Naive thymus-derived CD8-positive, alpha-beta T cell (primary cell): ENCODE measurements around the gene RTKN2. TPM values are rescaled to one million over a fixed set of nuclear protein-coding genes. Genes with fewer than 3 reads are reported as not detected.
"Not testable (repeated sequence)": the region's sequence is repeated elsewhere in the genome, so short reads cannot be mapped to it uniquely, and the experiment has no call there.

ENCODE experiments used
- ATAC-seq, 2 donors: fragments of 150-1000 bp; cut with Tn5 transposase in 1 of 2; sonication (Bioruptor Pico), chemical (Tn5 transposase) in 1 of 2; 1 replicate in 1 of 2; 2 replicates in 1 of 2; pipeline ENCODE4 v1.10.0; 2021; ENCODE audit warnings: mild to moderate bottlenecking in 2 of 2, moderate library complexity in 2 of 2
- POLR2A ChIA-PET: fragments of 350-600 bp; sonication (Branson Sonifier 250); formaldehyde crosslinking; loops from one replicate; lab custom pipeline; 2021; ENCODE audit warnings: antibody characterized with exemption; lab: Charles Lee
- DNase-seq, 10 donors: peaks; one replicate each; pipeline versions ENCODE4 v3.0.0 to v3.0.0-alpha.2; 2020 to 2022
- H3K27ac Mint-ChIP-seq, 10 donors: one replicate each; pipeline ENCODE4 v1.8.0; 2020 to 2022; ENCODE audit warnings: mild to moderate bottlenecking in 10 of 10, mixed read lengths in 10 of 10, moderate library complexity in 4 of 10, inconsistent platforms in 1 of 10
- H3K27me3 Mint-ChIP-seq, 5 donors: one replicate each; pipeline ENCODE4 v1.8.0; 2021 to 2022; ENCODE audit warnings: mixed read lengths in 5 of 5
- H3K36me3 Mint-ChIP-seq, 3 donors: one replicate each; pipeline ENCODE4 v1.8.0; 2020 to 2022; ENCODE audit warnings: mixed read lengths in 3 of 3, mild to moderate bottlenecking in 2 of 3, inconsistent platforms in 1 of 3
- H3K4me1 Mint-ChIP-seq, 4 donors: one replicate each; pipeline ENCODE4 v1.8.0; 2021 to 2022; ENCODE audit warnings: mixed read lengths in 4 of 4
- H3K4me3 Mint-ChIP-seq, 10 donors: one replicate each; pipeline ENCODE4 v1.8.0; 2020 to 2022; ENCODE audit warnings: mild to moderate bottlenecking in 10 of 10, mixed read lengths in 10 of 10, moderate library complexity in 6 of 10, inconsistent platforms in 1 of 10
- H3K9me3 Mint-ChIP-seq, 9 donors: one replicate each; pipeline ENCODE4 v1.8.0; 2020 to 2022; ENCODE audit warnings: mixed read lengths in 9 of 9, mild to moderate bottlenecking in 3 of 9, inconsistent platforms in 1 of 9, moderate library complexity in 1 of 9
- polyA plus RNA-seq, 3 donors: library from polyadenylated mRNA; unstranded; fragments of 300-500 nt; fragmentation: Illumina TruSeq; gene quantifications; one replicate each; pipeline ENCODE4 v1.2.3, GENCODE V29; 2021
- total RNA-seq, 8 experiments: library from RNA in 2 of 8; stranded (reverse) in 2 of 8; gene quantifications; one replicate each; pipeline ENCODE4 v1.2.3 and lab custom pipeline; 2021 to 2026

Gene RTKN2
- total and polyA plus RNA-seq, 5 experiments from 2014 or later = 0.08 to 0.44 (median 0.28) TPM

DNA sequence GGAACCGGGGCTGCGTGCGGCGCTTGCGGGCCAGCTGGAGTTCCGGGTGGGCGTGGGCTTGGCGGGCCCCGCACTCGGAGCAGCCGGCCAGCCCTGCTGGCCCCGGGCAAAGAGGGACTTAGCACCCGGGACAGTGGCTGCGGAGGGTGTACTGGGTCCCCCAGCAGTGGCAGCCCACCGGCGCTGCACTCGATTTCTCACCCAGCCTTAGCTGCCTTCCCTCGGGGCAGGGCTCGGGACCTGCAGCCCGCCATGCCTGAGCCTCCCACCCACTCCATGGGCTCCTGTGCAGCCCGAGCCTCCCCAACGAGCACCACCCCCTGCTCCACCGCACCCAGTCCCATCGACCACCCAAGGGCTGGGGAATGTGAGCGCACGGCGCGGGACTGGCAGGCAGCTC is 11.7 kb upstream of the RTKN2 start:
- POLR2A ChIA-PET, H3K4me3 Mint-ChIP-seq, H3K9me3 Mint-ChIP-seq, DNase-seq, H3K4me1 Mint-ChIP-seq, H3K27me3 Mint-ChIP-seq, H3K36me3 Mint-ChIP-seq, ATAC-seq, H3K27ac Mint-ChIP-seq: not testable (repeated sequence)

DNA sequence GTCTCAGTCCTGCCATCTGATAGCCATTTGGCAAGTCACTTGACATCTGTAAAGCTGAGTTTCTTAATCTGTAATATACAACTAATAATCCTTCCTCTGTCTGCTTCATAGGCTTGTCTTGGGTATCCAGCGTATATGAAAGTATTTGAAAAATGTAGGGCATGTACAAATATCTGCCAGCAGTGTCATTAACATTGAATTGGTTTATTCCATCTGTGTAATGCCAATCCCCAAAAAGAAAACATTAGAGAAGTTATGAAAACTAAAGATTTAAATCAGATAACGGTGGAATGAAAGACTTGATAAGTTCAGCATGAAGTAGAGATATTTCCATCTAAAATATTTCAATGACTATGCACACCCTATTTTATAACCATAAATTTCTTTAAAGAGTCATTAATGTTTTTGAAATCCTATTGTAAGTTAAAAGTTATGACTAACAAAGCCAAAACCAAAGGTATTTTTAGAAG is 9.8 kb upstream of the RTKN2 start:
- Mint-ChIP-seq H3K4me3 (no peak overlapping the region), H3K36me3 (no peaks in the 10 kb centered on the region), H3K4me1 (no peaks in the 10 kb centered on the region), H3K27ac (no peak overlapping the region), H3K9me3 (no peaks in the 10 kb centered on the region), H3K27me3 (peaks cover 0 to 6% (median 1%) of the 10 kb centered on the region in 5 donors)
- ATAC-seq (no peak), DNase-seq (no peak)
- POLR2A ChIA-PET = no interaction called here

DNA sequence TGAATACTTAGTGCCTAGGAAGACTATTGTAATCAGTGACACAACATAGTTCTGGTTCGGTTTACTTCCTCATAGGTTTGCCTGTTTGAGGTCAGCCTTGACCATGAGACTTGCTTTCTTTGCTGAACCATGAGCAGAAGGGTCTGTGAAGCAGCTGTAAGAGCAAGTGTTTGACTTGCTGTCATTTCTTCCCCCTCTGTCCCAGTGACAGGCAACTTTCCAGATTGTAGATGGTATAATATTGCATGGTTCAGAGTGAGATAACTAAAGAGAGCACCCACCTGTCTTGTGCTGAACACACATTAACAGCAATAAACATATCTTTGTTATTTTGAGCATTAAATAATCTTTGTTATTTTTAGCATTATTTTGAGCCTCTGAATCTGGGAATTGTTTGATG is 9.3 kb upstream of the RTKN2 start:
- Mint-ChIP-seq H3K27ac (no peak overlapping the region), H3K9me3 (no peaks in the 10 kb centered on the region), H3K4me3 (no peak overlapping the region), H3K36me3 (no peaks in the 10 kb centered on the region), H3K4me1 (no peaks in the 10 kb centered on the region), H3K27me3 (peaks cover 0 to 6% (median 0%) of the 10 kb centered on the region in 5 donors)
- DNase-seq = no peak
- POLR2A ChIA-PET = no interaction called here
- no peak for ATAC-seq

DNA sequence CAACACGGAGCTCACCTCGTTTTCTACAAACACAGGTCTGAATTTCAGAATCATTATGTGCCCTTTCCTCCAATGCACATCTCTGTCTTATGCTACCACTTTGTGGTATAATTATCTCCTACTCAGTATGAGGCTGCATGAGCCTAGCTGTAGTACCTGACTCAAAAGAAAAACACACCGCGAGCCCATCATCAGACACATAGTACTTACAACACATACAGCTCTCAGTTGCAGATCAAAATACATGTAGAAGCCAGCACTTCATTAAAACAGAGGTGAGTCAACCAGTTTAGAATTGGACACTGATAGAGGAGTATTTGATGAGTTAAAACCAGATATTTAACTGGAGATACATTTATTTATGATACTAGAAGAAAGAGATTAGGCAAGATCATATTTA is 1.4 kb upstream of the RTKN2 start:
- POLR2A ChIA-PET = no interaction called here
- Mint-ChIP-seq H3K9me3 (no peaks in the 10 kb centered on the region), H3K27me3 (peaks cover 8 to 23% (median 11%) of the 10 kb centered on the region in 5 donors), H3K27ac (no peak overlapping the region), H3K36me3 (no peaks in the 10 kb centered on the region), H3K4me3 (peak overlapping the region in 8 of 10 donors; percentile 8 to 90 (median 31)), H3K4me1 (peaks cover 4 to 18% (median 12%) of the 10 kb centered on the region in 4 donors)
- DNase-seq = no peak
- no peak for ATAC-seq

DNA sequence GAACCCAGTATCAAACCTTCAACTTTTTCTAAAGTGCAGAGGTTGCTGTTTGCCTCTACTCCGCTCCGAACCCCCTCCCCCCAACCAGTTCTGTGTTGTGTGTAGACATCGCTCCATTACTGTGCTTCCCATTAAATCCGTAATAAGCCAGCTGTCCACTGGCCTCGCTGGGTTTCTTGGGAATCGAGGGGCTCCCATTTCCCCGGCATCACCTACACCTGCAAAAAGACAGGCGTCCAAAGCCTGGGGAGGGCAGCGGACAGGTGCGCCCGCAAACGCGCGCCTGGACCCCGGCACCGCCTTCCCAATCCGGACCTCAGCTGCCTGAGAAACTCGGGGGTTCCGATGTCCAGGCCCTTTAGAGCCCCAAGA is 631 bp downstream of the RTKN2 start:
- Mint-ChIP-seq H3K4me1 (peaks cover 4 to 18% (median 12%) of the 10 kb centered on the region in 4 donors), H3K4me3 (peak overlapping the region; percentile 69 to 90 (median 78)), H3K9me3 (no peaks in the 10 kb centered on the region), H3K27ac (peak overlapping the region in 1 of 10 donors; percentile 11), H3K27me3 (peaks cover 8 to 23% (median 11%) of the 10 kb centered on the region in 5 donors), H3K36me3 (no peaks in the 10 kb centered on the region)
- POLR2A ChIA-PET = interaction anchor here (0.9 kb wide), 1 partner anchor 400 kb away, joined by 3 read pairs; no protein-coding TSS in a partner anchor
- ATAC-seq = peak; percentile 8 to 24
- no peak for DNase-seq

DNA sequence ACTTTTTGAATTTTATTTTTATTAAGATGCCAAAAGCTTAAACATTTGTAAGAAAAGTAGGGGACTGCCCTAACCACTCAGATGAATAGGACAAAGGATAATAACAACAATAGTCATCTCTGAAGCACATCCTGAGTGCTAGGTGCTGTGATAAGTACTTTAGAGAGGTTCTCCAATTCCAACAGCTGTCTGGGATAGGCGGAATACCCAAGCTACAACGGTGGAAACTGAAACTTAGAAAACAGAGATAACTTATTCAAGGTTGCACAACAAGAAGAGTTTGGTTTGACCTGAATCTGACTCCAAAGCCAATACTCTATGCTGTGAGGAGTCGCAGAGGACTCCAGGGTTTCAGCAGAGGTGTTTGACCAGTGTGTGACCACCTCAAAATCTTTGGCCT is 2.0 kb downstream of the RTKN2 start:
- ATAC-seq = no peak
- Mint-ChIP-seq H3K27me3 (peaks cover 8 to 23% (median 11%) of the 10 kb centered on the region in 5 donors), H3K36me3 (no peaks in the 10 kb centered on the region), H3K4me3 (no peak overlapping the region), H3K4me1 (peaks cover 4 to 18% (median 12%) of the 10 kb centered on the region in 4 donors), H3K27ac (no peak overlapping the region), H3K9me3 (no peaks in the 10 kb centered on the region)
- no peak for DNase-seq
- POLR2A ChIA-PET = no interaction called here

DNA sequence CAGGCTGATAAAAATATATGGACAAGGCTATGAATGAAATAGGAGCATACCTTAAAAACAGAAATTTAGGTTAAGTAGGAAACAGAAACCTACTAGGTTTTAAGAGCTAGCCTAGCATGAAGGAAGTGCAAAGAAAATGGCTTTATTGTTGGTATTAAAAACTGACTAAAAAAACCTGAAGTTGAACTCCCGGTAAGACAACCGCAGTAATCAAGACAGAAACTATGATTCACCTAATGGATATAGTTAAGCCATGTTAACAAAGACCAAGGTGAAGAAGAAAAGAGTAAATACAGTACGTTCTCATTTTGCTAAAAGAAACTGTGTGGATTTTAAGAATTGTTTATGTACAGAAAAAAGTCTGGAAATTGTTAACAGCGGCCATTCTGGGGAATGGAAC is 2.5 kb downstream of the RTKN2 start:
- POLR2A ChIA-PET = no interaction called here
- Mint-ChIP-seq H3K9me3 (no peaks in the 10 kb centered on the region), H3K4me3 (no peak overlapping the region), H3K27ac (no peak overlapping the region), H3K27me3 (peaks cover 8 to 23% (median 11%) of the 10 kb centered on the region in 5 donors), H3K36me3 (no peaks in the 10 kb centered on the region), H3K4me1 (peaks cover 4 to 18% (median 12%) of the 10 kb centered on the region in 4 donors)
- ATAC-seq (no peak), DNase-seq (no peak)

DNA sequence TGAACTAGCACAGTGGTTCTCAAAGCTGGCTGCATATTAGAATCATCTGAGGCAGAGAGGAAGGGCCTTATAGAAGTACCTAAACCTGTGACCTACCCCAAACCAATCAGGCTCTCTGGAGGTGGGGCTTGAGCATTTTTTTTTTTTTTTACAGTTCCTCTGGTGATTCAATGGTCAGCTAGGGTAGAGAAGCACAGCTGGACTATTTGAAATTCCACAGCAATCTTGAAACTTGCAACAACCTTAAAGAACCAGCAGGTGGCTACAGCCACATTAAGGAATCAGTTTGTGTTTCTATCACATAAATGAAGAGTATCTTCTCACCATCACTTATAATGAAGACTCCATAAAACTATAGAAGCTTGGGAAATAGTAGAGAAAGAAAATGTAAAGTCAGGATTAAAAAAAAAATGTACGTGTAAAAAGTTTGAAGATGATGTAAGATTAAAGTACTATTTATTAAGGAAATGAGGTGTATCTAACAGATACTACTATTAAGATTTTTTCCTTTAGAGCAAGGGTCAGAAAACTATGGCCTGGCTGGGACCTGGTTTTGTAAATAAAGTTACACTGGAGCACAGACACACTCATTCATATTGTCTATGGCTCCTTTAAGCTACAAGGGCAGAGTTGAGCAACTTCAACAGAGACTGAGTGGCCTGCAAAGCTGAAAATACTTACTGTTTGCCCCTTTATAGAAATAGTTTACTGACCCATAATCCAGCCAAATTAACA is 3.8 kb downstream of the RTKN2 start:
- Mint-ChIP-seq H3K36me3 (no peaks in the 10 kb centered on the region), H3K27me3 (peaks cover 4 to 21% (median 8%) of the 10 kb centered on the region in 5 donors), H3K4me3 (no peak overlapping the region), H3K4me1 (peaks cover 4 to 16% (median 12%) of the 10 kb centered on the region in 4 donors), H3K9me3 (no peaks in the 10 kb centered on the region), H3K27ac (no peak overlapping the region)
- DNase-seq (peak in 1 of 10 donors; percentile 9), ATAC-seq (no peak)
- POLR2A ChIA-PET = interaction anchor here (0.6 kb wide), 1 partner anchor 514 kb away, joined by 3 read pairs; no protein-coding TSS in a partner anchor

DNA sequence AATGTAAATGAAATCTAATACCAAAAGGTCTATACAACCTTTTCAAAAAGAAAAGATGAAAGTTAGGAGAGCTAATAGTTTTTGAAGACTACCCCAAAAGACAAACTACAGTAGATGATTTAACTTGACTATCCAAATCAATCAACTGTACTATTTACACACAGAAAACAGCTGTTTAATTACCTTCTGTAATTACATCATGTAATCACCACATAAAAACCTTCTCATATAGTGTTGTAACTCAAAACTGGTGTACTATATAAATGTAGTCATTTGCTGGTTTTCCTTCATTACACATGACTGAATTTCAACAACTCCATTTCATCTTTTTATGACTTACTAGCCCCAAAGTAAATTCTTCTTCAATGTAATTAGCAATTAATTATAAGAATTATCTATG is 4.5 kb downstream of the RTKN2 start:
- H3K27ac Mint-ChIP-seq = no peak overlapping the region
- POLR2A ChIA-PET = interaction anchor here (0.6 kb wide), 1 partner anchor 513 kb away, joined by 3 read pairs; no protein-coding TSS in a partner anchor
- H3K36me3 Mint-ChIP-seq = no peaks in the 10 kb centered on the region
- H3K27me3 Mint-ChIP-seq = peaks cover 2 to 13% (median 6%) of the 10 kb centered on the region in 5 donors
- no peak for DNase-seq
- no peak overlapping the region for H3K4me3 Mint-ChIP-seq
- H3K9me3 Mint-ChIP-seq = no peaks in the 10 kb centered on the region
- no peak for ATAC-seq
- peaks cover 3 to 9% (median 7%) of the 10 kb centered on the region in 4 donors for H3K4me1 Mint-ChIP-seq

DNA sequence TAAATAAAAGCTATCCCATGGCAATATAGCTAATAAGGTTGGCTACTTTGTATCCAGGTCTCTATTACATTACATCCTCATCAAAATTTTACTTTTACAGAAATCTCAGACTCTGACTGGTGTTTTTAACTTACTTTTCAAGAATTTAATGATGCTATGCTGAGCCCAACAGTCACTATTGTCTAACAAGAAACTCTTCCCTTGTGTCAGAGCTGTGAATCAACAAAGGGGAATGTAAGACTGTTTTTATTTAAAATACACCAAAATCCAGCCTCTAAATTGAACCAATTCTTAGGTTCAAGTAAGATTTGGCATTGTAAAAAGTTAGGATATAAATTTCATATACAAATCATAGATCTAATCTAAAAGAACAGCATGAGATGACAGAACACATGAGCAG is 7.0 kb downstream of the RTKN2 start:
- ATAC-seq = no peak
- Mint-ChIP-seq H3K27ac (no peak overlapping the region), H3K27me3 (peaks cover 0 to 5% (median 0%) of the 10 kb centered on the region in 5 donors), H3K9me3 (no peaks in the 10 kb centered on the region), H3K36me3 (no peaks in the 10 kb centered on the region), H3K4me1 (no peaks in the 10 kb centered on the region), H3K4me3 (no peak overlapping the region)
- no peak for DNase-seq
- POLR2A ChIA-PET = interaction anchor here (0.7 kb wide), 1 partner anchor 42 kb away, joined by 3 read pairs; no protein-coding TSS in a partner anchor

DNA sequence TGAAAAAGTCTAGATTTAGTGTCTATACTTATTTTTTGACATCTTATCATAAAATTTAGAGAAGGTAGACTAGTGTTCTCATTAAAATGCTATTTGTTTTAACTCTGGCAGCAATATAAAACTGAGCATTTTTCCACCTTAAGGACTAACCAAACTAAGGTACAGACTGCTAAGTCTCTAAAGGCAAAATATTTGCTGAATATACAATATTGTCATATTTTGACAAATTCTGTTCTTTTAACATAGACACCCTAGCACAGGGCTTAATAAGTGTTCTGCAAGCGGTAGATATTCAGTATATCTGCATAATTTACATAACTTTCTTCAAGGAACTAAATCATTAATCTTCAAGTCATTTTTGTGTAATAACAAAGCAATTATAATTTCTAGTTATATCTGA is 8.6 kb downstream of the RTKN2 start:
- ATAC-seq (no peak), DNase-seq (no peak)
- H3K27ac Mint-ChIP-seq = no peak overlapping the region
- POLR2A ChIA-PET = no interaction called here
- H3K27me3 Mint-ChIP-seq = peaks cover 0 to 8% (median 0%) of the 10 kb centered on the region in 5 donors
- no peaks in the 10 kb centered on the region for H3K4me1 Mint-ChIP-seq
- no peaks in the 10 kb centered on the region for H3K36me3 Mint-ChIP-seq
- H3K9me3 Mint-ChIP-seq = no peaks in the 10 kb centered on the region
- H3K4me3 Mint-ChIP-seq = no peak overlapping the region

DNA sequence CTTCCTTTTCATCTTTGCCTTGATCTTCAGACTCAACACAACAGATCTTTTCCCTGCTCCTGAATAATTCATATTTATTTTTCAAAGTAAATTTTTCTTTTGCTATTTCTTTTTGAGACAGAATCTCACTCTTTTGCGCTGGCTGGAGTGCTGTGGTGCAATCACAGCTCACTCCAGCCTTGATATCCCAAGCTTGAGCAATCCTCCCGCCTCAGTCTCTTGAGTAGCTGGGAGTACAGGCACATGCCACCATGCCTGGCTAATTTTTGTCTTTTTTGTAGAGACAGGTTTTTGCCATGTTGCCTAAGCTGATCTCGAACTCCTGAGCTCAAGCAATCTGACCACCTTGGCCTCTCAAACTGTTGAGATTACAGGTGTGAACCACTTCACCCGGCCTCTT is 9.2 kb downstream of the RTKN2 start:
- DNase-seq (no peak), ATAC-seq (no peak)
- Mint-ChIP-seq H3K4me1 (no peaks in the 10 kb centered on the region), H3K27me3 (peaks cover 0 to 8% (median 0%) of the 10 kb centered on the region in 5 donors), H3K4me3 (no peak overlapping the region), H3K9me3 (no peaks in the 10 kb centered on the region), H3K36me3 (no peaks in the 10 kb centered on the region), H3K27ac (no peak overlapping the region)
- POLR2A ChIA-PET = no interaction called here

DNA sequence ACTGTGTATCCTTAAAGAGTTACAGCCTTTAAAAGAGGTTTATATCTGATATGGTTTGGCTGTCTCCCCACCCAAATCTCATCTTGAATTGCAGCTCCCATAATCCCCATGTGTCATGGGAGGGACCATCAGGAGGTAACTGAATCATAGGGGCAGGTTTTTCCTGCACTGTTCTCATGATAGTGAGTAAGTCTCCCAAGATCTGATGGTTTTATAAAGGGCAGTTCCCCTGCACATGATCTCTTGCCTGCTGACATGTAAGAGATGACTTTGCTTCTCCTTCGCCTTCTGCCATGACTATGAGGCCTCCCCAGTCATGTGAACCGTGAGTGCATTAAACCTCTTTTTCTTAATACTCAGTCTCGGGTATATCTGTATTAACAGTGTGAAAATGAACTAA is 9.7 kb downstream of the RTKN2 start:
- Mint-ChIP-seq H3K36me3 (no peaks in the 10 kb centered on the region), H3K27ac (no peak overlapping the region), H3K4me1 (no peaks in the 10 kb centered on the region), H3K4me3 (no peak overlapping the region), H3K27me3 (peaks cover 0 to 8% (median 0%) of the 10 kb centered on the region in 5 donors), H3K9me3 (peaks cover 0 to 2% (median 0%) of the 10 kb centered on the region in 9 donors)
- no peak for ATAC-seq
- POLR2A ChIA-PET = interaction anchor here (0.6 kb wide), 1 partner anchor 1332 kb away, joined by 3 read pairs; no protein-coding TSS in a partner anchor
- no peak for DNase-seq
